Fibroblast of gingiva (primary cell): ENCODE measurements around the gene RGS9.

Source experiments
- DNase-seq: peaks from one replicate; pipeline ENCODE4 v3.0.0-alpha.2; 2011; ENCODE audit warnings: low read depth

Gene RGS9

DNA sequence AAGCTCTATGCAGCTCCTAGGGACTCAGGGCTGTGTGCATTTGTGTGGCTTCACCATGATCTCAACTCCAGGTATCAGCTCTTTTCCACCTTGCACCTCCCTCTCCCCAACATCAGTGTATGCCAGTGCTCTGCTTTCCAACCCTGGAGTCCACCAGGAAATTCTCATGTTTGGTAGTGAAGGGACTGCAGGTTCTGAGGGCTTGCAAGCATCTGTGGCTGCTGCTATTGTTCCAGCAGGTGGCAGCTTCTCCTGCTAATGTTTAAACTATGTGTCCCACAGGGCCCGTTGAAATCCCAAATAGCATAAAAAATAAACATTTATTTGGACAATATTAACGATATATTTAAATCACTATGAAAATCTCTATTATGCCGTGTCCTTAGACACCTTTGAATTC is 82.0 kb downstream of the RGS9 start:
- no peak for DNase-seq

DNA sequence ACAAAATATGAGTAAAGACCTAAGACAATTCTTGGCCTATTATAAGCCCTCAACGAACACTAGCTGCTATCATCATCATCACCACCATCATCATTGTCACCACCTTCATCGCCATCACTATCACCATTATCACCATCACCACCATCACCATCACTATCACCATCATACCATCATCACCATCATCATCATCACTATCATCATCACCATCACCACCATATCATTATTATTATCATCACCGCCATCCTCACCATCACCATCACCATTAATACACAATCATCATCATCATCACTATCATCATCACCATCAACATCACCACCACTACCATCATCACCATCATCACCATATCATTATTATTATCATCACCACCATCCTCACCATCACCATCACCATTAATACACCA is 82.5 kb downstream of the RGS9 start:
- DNase-seq: no peak

DNA sequence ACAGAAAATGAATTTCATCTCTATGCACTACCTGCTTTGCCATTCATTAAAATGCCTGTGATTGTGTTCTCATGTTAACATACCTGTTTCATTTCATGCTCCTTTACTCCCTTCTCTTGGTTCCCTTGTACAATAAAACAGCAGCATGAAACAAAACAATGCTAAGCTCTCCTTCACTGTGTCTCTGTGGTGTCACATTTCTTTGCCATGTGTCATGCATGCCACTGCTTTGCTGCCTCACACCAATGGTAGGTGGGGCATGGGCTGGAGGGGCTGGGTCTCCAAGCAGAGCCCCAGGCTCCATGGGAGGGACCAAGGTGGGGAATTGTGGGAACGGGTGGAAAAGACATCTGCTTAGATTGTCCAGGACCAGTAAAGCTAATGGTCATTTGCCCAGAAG is 83.6 kb downstream of the RGS9 start:
- no peak for DNase-seq

GRCh38 chr17:65222214-65222738 is 85.1 kb downstream of the RGS9 start:
- no peak for DNase-seq

- no peak for DNase-seq
Measured at GRCh38 chr17:65225061-65225460, 87.9 kb downstream of the RGS9 start.

- no peak for DNase-seq
Measured at GRCh38 chr17:65226227-65226626, 89.1 kb downstream of the RGS9 start.

GRCh38 chr17:65227637-65228036 is 90.5 kb downstream of the RGS9 start:
- DNase-seq: no peak

- DNase-seq: no peak
Measured at GRCh38 chr17:65228287-65228686, 91.1 kb downstream of the RGS9 start.

DNA sequence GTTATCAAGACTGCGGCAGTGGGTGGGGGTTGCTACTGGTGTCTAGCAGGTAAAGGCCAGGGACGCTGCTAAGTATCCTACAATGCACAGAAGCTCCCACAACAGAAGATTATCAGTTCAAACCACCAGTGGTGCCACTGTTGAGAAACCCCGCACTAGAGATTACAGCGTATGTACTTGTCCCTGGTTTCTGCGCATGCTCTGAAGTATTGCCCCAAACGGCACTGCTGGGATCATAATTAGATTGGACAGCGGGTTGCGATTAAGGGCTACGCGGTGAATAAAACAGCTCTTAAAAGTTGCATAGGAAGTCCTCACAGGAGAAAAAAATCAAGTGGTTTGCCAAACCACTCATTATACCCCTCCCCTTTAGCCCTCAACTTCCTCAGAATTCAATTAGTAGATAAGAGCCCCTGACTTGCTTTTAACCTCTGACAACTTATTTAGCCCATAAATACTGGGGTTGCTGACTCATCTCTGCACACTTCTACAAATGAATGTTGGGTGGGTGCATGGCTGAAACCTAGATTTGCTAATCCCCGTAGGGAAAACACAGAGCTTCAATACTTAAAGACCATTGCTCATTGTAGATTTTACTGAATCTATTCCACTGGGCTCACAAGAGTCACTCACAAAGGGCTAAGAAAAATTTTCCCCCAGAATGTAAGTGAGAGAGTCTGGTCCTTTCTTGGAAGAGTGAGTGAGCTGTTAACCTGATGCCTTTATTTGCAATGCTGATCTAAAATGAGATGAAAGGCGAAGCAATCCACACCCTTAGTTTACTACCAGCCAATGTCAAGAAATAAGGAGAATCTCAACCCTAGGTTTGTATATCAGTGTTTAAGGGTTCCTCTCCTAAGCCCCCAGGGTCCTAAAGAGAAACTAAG is 91.8 kb downstream of the RGS9 start:
- DNase-seq: no peak

DNA sequence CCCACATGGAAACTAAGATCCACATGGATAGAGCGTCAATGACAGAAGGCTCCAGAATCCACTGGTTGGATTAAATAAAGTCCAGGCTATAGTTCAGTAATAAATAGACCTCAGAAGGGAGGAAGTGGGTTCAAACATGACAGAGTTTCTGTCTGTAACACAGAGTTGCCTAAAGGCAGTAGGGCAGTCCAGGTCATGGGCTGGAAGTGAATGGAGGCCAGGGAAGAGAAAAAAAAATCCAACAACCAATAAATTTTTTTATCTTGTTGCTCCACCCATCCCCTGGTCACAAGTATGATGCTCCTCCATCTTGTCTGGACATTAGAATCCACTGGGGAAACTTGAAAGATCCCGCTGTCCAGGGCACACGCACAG is 92.4 kb downstream of the RGS9 start:
- no peak for DNase-seq

GRCh38 chr17:65230040-65230439 is 92.9 kb downstream of the RGS9 start:
- no peak for DNase-seq

- DNase-seq: no peak
Measured at GRCh38 chr17:65231086-65231485, 93.9 kb downstream of the RGS9 start.

- peak; percentile 52 for DNase-seq
Measured at GRCh38 chr17:65231662-65232335, 94.6 kb downstream of the RGS9 start.

GRCh38 chr17:65235284-65235683 is 98.1 kb downstream of the RGS9 start:
- no peak for DNase-seq

GRCh38 chr17:65236321-65236720 is 99.2 kb downstream of the RGS9 start:
- no peak for DNase-seq

DNA sequence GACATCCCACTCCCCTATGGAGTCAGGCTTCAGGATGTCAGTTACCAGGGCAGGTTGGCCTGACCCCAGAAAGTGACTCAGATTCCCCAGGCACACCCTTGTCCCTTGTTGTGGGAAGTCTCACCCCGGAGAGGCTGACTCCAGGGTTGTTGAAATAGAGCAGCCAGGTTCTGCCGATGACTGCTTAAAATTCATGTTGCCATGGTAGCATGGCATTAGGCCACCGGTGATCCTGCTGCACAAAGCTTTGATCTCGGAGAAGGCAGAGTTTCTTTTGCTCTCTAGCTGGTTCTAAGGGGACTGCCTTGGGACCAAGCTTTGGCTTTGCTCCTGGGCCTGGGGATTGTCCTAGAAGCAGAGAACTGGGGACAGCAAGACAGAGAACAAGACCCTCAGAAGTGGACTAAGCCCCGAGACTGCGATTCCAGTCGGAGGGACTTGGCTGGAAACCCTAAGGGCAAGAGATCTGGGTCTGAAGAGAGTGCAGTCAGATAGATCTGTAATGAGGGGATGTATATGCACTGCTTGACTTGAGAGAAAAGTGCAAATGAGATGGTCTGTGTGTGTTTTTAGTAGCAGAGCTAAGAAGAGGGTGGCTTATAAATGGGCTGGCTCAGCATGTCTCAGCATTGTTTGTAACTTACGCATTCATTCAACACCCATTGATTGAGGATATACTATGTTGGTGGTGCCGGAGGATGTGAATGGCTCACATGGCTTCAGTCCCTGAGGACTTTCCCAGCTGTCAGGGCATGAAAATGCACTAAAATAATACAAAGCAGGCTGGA is 106.9 kb downstream of the RGS9 start:
- DNase-seq: peak; percentile 36

- no peak for DNase-seq
Measured at GRCh38 chr17:65246252-65246651, 109.1 kb downstream of the RGS9 start.

DNA sequence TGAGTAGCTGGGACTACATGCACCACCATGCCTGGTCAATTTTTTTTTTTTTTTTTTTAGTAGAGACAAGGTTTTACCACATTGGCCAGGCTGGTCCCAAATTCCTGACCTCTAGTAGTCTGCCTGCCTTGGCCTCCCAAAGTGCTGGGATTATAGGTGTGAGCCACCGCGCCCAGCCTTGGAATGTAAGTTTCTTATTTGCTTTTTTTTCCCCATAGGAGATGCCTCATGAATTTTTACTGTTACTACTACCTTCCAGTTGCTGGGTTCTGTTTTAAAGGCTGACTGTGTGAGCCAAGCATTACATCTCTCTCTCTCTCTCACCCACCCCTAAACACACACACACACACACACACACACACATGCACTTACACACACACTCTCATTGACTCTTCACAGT is 112.6 kb downstream of the RGS9 start:
- no peak for DNase-seq

DNA sequence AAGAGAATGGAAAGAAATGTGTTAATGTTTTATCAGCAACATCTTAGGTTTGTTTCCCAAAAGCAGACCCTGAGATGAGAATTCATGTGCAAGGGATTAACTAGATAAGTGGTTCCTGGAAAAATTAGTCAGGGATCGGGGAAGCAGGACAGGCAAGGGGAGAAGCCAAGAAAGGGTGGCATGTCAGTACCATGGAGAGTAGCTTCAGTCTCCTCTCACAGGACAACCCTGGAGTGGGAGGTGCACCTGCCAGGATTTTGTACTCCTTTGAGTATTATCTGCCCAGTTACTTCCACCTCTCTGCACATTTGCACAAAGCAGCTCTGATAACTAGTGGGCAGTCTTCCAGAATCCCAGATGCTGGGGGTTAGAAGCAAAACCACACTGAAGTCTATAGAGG is 117.0 kb downstream of the RGS9 start:
- no peak for DNase-seq

DNA sequence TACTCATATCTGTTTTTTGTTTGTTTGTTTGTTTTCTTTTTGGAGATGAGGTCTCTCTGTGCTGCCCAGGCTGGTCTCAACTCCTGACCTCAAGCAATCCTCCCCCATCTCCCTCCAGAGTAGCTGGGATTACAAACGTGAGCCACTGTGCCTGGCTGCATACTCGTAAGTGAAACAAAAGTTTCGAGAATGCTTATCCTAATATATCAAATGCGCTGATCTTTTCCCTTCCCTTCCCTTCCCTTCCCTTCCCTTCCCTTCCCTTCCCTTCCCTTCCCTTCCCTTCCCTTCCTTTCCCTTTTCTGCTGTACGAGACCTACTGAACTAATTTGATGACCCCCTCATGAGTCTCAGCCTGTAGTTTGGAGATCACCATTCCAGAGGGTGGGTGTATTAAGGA is 122.1 kb downstream of the RGS9 start:
- DNase-seq: no peak

- DNase-seq: no peak
Measured at GRCh38 chr17:65259696-65260485, 122.7 kb downstream of the RGS9 start.

GRCh38 chr17:65260626-65261025 is 123.5 kb downstream of the RGS9 start:
- no peak for DNase-seq
